Adrenal gland (tissue), 12 donors: Measurements from ENCODE around the gene GSTM3. TPM values are rescaled to one million over a fixed set of nuclear protein-coding genes. Genes with fewer than 3 reads are reported as not detected.

Experiments
- DNase-seq, 7 donors: peaks; one replicate each; pipeline ENCODE4 v3.0.0-alpha.2; 2019 to 2020
- H3K27ac ChIP-seq, 5 donors: fragments of 200-600 bp; sonication (generic) in 4 of 5; 1 replicate in 3 of 5; 2 replicates in 2 of 5; pipeline versions ENCODE4 v1.5.1 to v1.8.0; 2016 to 2020; ENCODE audit warnings: mild to moderate bottlenecking in 1 of 5
- H3K27me3 ChIP-seq: fragments of 200-600 bp; 2 replicates; pipeline ENCODE4 v1.8.0; 2021
- H3K36me3 ChIP-seq, 2 donors: fragments of 200-600 bp; replicated peaks in 1 of 2; 1 replicate in 1 of 2; 2 replicates in 1 of 2; pipeline versions ENCODE4 v1.5.1 to v1.8.0; 2018 to 2022
- H3K4me1 ChIP-seq, 2 donors: fragments of 200-600 bp; replicated peaks in 1 of 2; 1 replicate in 1 of 2; 2 replicates in 1 of 2; pipeline versions ENCODE4 v1.5.1 to v1.8.0; 2018 to 2021
- H3K4me3 ChIP-seq, 4 donors: fragments of 200-600 bp; sonication (generic) in 3 of 4; one replicate each; pipeline ENCODE4 v1.5.1; 2016 to 2018
- H3K9me3 ChIP-seq, 3 donors: fragments of 200-600 bp; sonication (generic) in 1 of 3; replicated peaks in 1 of 3; 1 replicate in 2 of 3; 2 replicates in 1 of 3; pipeline versions ENCODE4 v1.5.1 to v1.8.0; 2016 to 2021
- POLR2A ChIP-seq, 2 donors: fragments of 450-650 bp; IDR thresholded peaks; one replicate each; pipeline ENCODE4 v1.6.1; 2017; ENCODE audit warnings: antibody characterized with exemption in 2 of 2, mild to moderate bottlenecking in 2 of 2, moderate library complexity in 1 of 2
- WGBS, 4 donors: extraction: QIAGEN DNeasy Blood & Tissue Kit in 2 of 4; methylation state at CpG; one replicate each; pipeline versions ENCODE4 v1.1.5 to v1.1.7; 2013 to 2017; 5-methylcytosine and 5-hydroxymethylcytosine counted together
- intact Hi-C, 2 donors: fragments of 100-400 bp; cut with DNase I; formaldehyde crosslinking; loops; one replicate each; pipeline versions ENCODE4 v1.14.1 to v1.15.0; 2022 to 2023
- polyA plus RNA-seq, 3 donors: library from polyadenylated mRNA; stranded (reverse); fragments of 200-250 nt in 2 of 3; fragments of 350-450 nt in 1 of 3; fragmentation: Illumina TruSeq in 1 of 3; extraction: RNeasy Lipid Tissue Mini Kit (QIAGEN cat#74804) in 1 of 3; gene quantifications; one replicate each; pipeline ENCODE4 v1.2.3, GENCODE V29; 2013 to 2014
- total RNA-seq, 9 donors: library from RNA; depleted of rRNA in 4 of 9; stranded (reverse); fragments of >200 nt in 4 of 9; fragments of 120-200 nt in 1 of 9; fragmentation: NEBNext Ultra II Directional in 1 of 9; extraction: Animal tissue kit (Norgen Biotek cat#: 25700) in 1 of 9; gene quantifications; one replicate each; pipeline versions ENCODE4 v1.1.0 to v1.2.4, GENCODE V29; 2013 to 2023
- TF ChIP-seq, protein P1 (sequence below), 6 experiments: fragments of 450-650 bp in 4 of 6; fragments of 200-600 bp in 2 of 6; sonication (generic) in 1 of 6; IDR thresholded peaks; 1 replicate in 5 of 6; 2 replicates in 1 of 6; pipeline versions ENCODE4 v1.5.1 to v1.8.0; 2016 to 2021; ENCODE audit warnings: antibody characterized with exemption in 6 of 6, mild to moderate bottlenecking in 2 of 6, moderate library complexity in 1 of 6
- donor health status: healthy with polysubstance abuse.
- donor health status: Bipolar disorder and iron deficiency.
- donor health status: DM: yes; HTN: yes; CAD: no.
- donor health status: DM: no; HTN: no; CAD: no.
- donor health status: DM: no; HTN: no; CAD: no.
- donor health status: DM: yes; HTN: yes; CAD: no.

GSTM3 gene
- total and polyA plus RNA-seq, 12 donors: 14.5 to 117 (median 72.0) TPM

DNA sequence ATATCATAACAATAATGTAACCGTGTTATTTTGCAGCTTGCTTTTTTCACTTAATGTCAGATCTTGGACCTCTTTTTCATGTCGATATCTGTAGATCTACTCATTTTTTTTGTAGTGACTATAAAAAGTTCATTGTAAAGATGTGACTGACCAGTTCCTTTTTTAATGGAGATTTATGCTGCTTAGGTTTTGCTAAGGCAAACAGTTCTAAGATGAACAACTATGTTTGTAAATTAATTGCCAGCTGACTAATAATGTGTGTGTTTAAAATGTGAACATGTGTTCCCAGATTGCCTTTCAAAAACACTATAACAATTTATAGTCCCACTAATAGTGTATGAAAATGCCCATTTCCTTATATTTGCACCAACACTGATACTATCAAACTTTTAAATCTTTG lies 41.0 kb upstream of the GSTM3 start:
- no peaks in the 10 kb centered on the region for H3K27me3 ChIP-seq
- DNase-seq: no peak
- peaks cover 3 to 23% of the 10 kb centered on the region in 2 donors for H3K4me1 ChIP-seq
- WGBS, 4 donors: 80 to 85% (median 83%) methylated on average over 2 of the region's 2 CpGs
- H3K9me3 ChIP-seq: no peaks in the 10 kb centered on the region
- no peak overlapping the region for H3K27ac ChIP-seq
- H3K4me3 ChIP-seq: no peak overlapping the region
- H3K36me3 ChIP-seq: no peaks in the 10 kb centered on the region
- no peak for TF ChIP-seq POLR2A (IDR thresholded peaks at IDR 0.05)
- TF ChIP-seq, protein P1, sequence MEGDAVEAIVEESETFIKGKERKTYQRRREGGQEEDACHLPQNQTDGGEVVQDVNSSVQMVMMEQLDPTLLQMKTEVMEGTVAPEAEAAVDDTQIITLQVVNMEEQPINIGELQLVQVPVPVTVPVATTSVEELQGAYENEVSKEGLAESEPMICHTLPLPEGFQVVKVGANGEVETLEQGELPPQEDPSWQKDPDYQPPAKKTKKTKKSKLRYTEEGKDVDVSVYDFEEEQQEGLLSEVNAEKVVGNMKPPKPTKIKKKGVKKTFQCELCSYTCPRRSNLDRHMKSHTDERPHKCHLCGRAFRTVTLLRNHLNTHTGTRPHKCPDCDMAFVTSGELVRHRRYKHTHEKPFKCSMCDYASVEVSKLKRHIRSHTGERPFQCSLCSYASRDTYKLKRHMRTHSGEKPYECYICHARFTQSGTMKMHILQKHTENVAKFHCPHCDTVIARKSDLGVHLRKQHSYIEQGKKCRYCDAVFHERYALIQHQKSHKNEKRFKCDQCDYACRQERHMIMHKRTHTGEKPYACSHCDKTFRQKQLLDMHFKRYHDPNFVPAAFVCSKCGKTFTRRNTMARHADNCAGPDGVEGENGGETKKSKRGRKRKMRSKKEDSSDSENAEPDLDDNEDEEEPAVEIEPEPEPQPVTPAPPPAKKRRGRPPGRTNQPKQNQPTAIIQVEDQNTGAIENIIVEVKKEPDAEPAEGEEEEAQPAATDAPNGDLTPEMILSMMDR (IDR thresholded peaks at IDR 0.05): no peak
- intact Hi-C loops: loop anchor here in 1 of 2 donors (10.0 kb wide), 1 partner anchor 133 kb away; the partner anchor contains the start of gene CSF1

DNA sequence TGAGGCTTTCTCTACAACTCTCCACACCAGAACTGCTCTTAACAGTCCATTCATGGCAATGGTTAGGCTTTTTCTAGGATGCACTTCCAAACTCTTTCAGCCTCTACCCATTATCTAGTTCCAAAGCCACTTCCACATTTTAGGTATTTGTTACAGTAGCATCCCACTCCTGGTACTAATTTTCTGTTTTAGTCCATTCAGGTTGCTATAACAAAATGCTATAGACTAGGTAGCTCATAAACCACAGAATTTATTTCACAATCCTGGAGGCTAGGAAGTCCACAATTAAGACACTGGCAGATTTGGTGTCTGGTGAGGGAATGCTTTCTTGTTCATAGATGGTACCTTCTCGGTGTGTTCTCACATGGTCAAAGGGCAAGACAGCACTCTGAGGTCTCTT lies 40.1 kb upstream of the GSTM3 start:
- intact Hi-C loops: loop anchor here in 1 of 2 donors (10.0 kb wide), 1 partner anchor 134 kb away; the partner anchor contains the start of gene CSF1
- no peaks in the 10 kb centered on the region for H3K27me3 ChIP-seq
- DNase-seq: no peak
- H3K9me3 ChIP-seq: no peaks in the 10 kb centered on the region
- H3K27ac ChIP-seq: no peak overlapping the region
- no peaks in the 10 kb centered on the region for H3K36me3 ChIP-seq
- H3K4me3 ChIP-seq: no peak overlapping the region
- peaks cover 3 to 17% of the 10 kb centered on the region in 2 donors for H3K4me1 ChIP-seq
- TF ChIP-seq POLR2A (IDR thresholded peaks at IDR 0.05): no peak
- TF ChIP-seq, protein P1 (IDR thresholded peaks at IDR 0.05): no peak
- 98 to 100% (median 100%) methylated on average over 1 of the region's 1 CpG for WGBS, 4 donors

DNA sequence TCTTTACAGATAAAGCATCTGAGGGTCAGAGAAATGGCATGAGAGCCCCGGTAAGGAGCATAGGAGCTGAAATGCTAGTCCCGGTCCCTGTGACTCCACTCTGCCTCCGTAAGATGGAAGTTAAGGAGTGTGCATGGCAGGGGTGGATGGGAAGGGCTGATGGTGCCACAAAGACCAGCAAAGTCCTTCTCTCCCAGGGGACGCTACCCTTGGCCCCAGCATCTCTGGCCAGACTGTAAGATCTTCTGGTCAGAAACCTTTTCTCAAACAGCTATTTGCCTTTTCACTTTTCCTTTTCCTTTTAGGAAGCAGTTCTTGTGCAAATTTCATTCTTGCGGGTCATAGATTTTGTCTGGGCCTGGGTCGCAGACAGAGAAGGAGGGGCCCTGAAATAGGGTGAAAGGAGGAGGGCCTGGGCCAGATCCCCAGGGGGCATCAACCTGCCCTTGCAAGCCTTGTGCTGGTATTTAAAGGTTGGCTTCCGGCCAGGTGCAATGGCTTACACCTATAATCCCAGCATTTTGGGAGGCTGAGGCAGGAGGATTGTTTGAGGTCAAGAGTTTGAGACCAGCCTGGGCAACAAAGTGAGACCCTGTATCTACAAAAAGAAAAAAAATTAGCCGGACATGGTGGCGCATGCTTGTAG lies 37.3 kb upstream of the GSTM3 start:
- 92 to 95% (median 93%) methylated on average over 9 of the region's 9 CpGs for WGBS, 4 donors
- DNase-seq: peak in 2 of 7 donors; percentile 11 to 51
- Histone ChIP-seq H3K4me1 (peaks cover 3 to 7% of the 10 kb centered on the region in 2 donors), H3K27ac (no peak overlapping the region), H3K4me3 (no peak overlapping the region), H3K27me3 (no peaks in the 10 kb centered on the region), H3K9me3 (no peaks in the 10 kb centered on the region), H3K36me3 (no peaks in the 10 kb centered on the region)
- intact Hi-C loops: loop anchor here in 1 of 2 donors (2.0 to 10.0 kb wide), 2 partner anchors 205 to 233 kb away; partner anchors contain the start of gene GNAI3
- no peak for TF ChIP-seq POLR2A (IDR thresholded peaks at IDR 0.05)
- TF ChIP-seq, protein P1 (IDR thresholded peaks at IDR 0.05): no peak

DNA sequence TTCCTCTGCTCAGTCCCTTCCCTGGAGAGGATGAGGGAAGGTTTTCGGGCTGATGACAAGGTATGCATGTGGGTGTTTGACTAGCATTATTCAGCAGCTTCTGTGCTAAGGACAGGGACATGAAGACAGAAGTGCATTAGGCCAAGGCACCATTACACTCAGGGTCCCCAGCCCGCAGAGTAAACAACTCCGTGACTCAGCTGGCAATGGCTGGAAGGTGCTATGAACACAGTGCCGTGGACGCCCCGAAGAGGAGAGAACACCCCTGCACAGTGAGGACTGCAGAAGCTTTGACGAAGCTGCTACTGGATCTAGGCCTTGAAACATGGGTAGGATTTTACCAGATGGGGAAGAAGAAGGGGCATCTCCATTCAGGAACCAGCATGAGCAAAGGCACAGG lies 36.6 kb upstream of the GSTM3 start:
- DNase-seq: peak in 2 of 7 donors; percentile 9 to 51
- Histone ChIP-seq H3K36me3 (no peaks in the 10 kb centered on the region), H3K4me1 (peaks cover 0 to under 1% of the 10 kb centered on the region in 2 donors), H3K9me3 (no peaks in the 10 kb centered on the region), H3K27me3 (no peaks in the 10 kb centered on the region), H3K27ac (peak overlapping the region in 1 of 5 donors; percentile 27), H3K4me3 (no peak overlapping the region)
- intact Hi-C loops: loop anchor here in 1 of 2 donors (2.0 to 10.0 kb wide), 2 partner anchors 205 to 233 kb away; partner anchors contain the start of gene GNAI3
- 76 to 83% (median 78%) methylated on average over 7 of the region's 7 CpGs for WGBS, 4 donors
- TF ChIP-seq, protein P1 (IDR thresholded peaks at IDR 0.05): no peak
- TF ChIP-seq POLR2A (IDR thresholded peaks at IDR 0.05): no peak
